Caco-2 (cell line): ENCODE measurements around the gene PTPN14. TPM values are rescaled to one million over a fixed set of nuclear protein-coding genes. Genes with fewer than 3 reads are reported as not detected.

Experiments used
- BruUV-seq: library from RNA; stranded (reverse); fragments of 400-500 nt; replicated peaks from 2 replicates; lab custom pipeline; 2021; lab: Mats Ljungman, UMichigan
- CTCF ChIA-PET: fragments of 300-600 bp; sonication (Branson Sonifier 250); formaldehyde crosslinking; loops from one replicate; lab custom pipeline; 2022; ENCODE audit warnings: antibody characterized with exemption; lab: Charles Lee
- POLR2A ChIA-PET: fragments of 300-600 bp; sonication (Branson Sonifier 250); formaldehyde crosslinking; loops from one replicate; lab custom pipeline; 2022; ENCODE audit warnings: antibody characterized with exemption; lab: Charles Lee
- DNase-seq, 2 experiments: peaks; one replicate each; pipeline versions ENCODE4 v3.0.0 to v3.0.0-alpha.2; 2020 to 2022
- H3K27me3 ChIP-seq: replicated peaks from 2 replicates; pipeline ENCODE4 v1.6.0; 2011; ENCODE audit warnings: low read length; ENCODE audit not compliant: control insufficient read depth, insufficient read depth
- H3K36me3 ChIP-seq: 2 replicates; pipeline ENCODE4 v1.5.1; 2011; ENCODE audit warnings: low read length; ENCODE audit not compliant: control insufficient read depth, insufficient read depth
- H3K4me1 ChIP-seq: fragments of 250-450 bp; sonication (Bioruptor Pico); 2 replicates; pipeline ENCODE4 v1.5.1; 2020; ENCODE audit warnings: mild to moderate bottlenecking
- H3K4me3 ChIP-seq: 2 replicates; pipeline ENCODE4 v1.5.1; 2011; ENCODE audit warnings: low read depth, mild to moderate bottlenecking, control low read depth, low read length
- H3K9me3 ChIP-seq: fragments of 250-450 bp; sonication (Bioruptor Pico); 2 replicates; pipeline ENCODE4 v1.5.1; 2020; ENCODE audit warnings: mild to moderate bottlenecking, moderate library complexity
- H3K27ac Mint-ChIP-seq: one replicate; pipeline ENCODE4 v1.8.0; 2022; ENCODE audit warnings: mixed read lengths; ENCODE audit not compliant: unreplicated experiment
- H3K27me3 Mint-ChIP-seq: one replicate; pipeline ENCODE4 v1.8.0; 2022; ENCODE audit warnings: mixed read lengths; ENCODE audit not compliant: insufficient read depth, unreplicated experiment
- H3K36me3 Mint-ChIP-seq: one replicate; pipeline ENCODE4 v1.8.0; 2022; ENCODE audit warnings: mild to moderate bottlenecking, mixed read lengths; ENCODE audit not compliant: insufficient read depth, unreplicated experiment
- H3K4me1 Mint-ChIP-seq: one replicate; pipeline ENCODE4 v1.8.0; 2022; ENCODE audit warnings: low read depth, mixed read lengths; ENCODE audit not compliant: unreplicated experiment
- H3K4me3 Mint-ChIP-seq: one replicate; pipeline ENCODE4 v1.8.0; 2022; ENCODE audit warnings: mild to moderate bottlenecking, moderate library complexity, mixed read lengths; ENCODE audit not compliant: unreplicated experiment
- H3K9me3 Mint-ChIP-seq: one replicate; pipeline ENCODE4 v1.8.0; 2022; ENCODE audit warnings: mixed read lengths; ENCODE audit not compliant: unreplicated experiment
- CTCF ChIP-seq, 2 experiments: fragments of 200-600 bp in 1 of 2; IDR thresholded peaks; 1 replicate in 1 of 2; 2 replicates in 1 of 2; pipeline versions ENCODE4 v1.5.1 to v1.8.0; 2011 to 2022; ENCODE audit warnings: antibody characterized with exemption in 1 of 2, control low read depth in 1 of 2, inconsistent platforms in 1 of 2, low read depth in 1 of 2, low read length in 1 of 2, mild to moderate bottlenecking in 1 of 2, moderate library complexity in 1 of 2; ENCODE audit not compliant: insufficient read depth in 1 of 2, severe bottlenecking in 1 of 2, unreplicated experiment in 1 of 2
- intact Hi-C: fragments of 100-400 bp; cut with micrococcal nuclease; formaldehyde crosslinking; loops from one replicate; pipeline ENCODE4 v1.10.0; 2022; ENCODE audit not compliant: unreplicated experiment
- total RNA-seq: library from RNA; stranded (reverse); gene quantifications from 2 replicates; pipeline ENCODE4 v1.2.3, GENCODE V29; 2022

PTPN14 gene
- total RNA-seq, 1 experiment from 2014 or later = 103 TPM

- no peak overlapping the region for H3K4me3 ChIP-seq
- Mint-ChIP-seq H3K4me1 (peaks cover 33% of the 10 kb centered on the region), H3K4me3 (no peak overlapping the region), H3K27ac (peak overlapping the region; percentile 48), H3K36me3 (peaks cover 95% of the 10 kb centered on the region), H3K27me3 (no peaks in the 10 kb centered on the region), H3K9me3 (peaks cover 30% of the 10 kb centered on the region)
- CTCF ChIA-PET = interaction anchor here (1.4 kb wide), 1 partner anchor 10 kb away, joined by 9 read pairs; no protein-coding TSS in a partner anchor
- 0 out of 2 replicates have a peak, but pooled peaks cover 4% of the 10 kb centered on the region for H3K4me1 ChIP-seq
- intact Hi-C loops = no loop called here
- no TSS peak for BruUV-seq
- TF ChIP-seq CTCF (IDR thresholded peaks at IDR 0.05; ENCODE audit: insufficient read depth in 1 of 2, low read depth in 1 of 2, low read length in 1 of 2, severe bottlenecking in 1 of 2, unreplicated experiment in 1 of 2) = no peak
- no peaks in the 10 kb centered on the region for H3K27me3 ChIP-seq
- no peaks in the 10 kb centered on the region for H3K9me3 ChIP-seq
- no peak for DNase-seq
- H3K36me3 ChIP-seq = no peaks in the 10 kb centered on the region; the same call in 1 of the 2 replicates
- POLR2A ChIA-PET = no interaction called here
Observed at GRCh38 chr1:214341932-214342331, 209.5 kb downstream of the PTPN14 start.

GRCh38 chr1:214341459-214341858, 209.9 kb downstream of the PTPN14 start:
- BruUV-seq = no TSS peak

GRCh38 chr1:214338212-214338611, 213.2 kb downstream of the PTPN14 start:
- Mint-ChIP-seq H3K9me3 (peaks cover 8% of the 10 kb centered on the region), H3K27me3 (no peaks in the 10 kb centered on the region), H3K36me3 (peaks cover 98% of the 10 kb centered on the region), H3K4me1 (peaks cover 23% of the 10 kb centered on the region), H3K4me3 (no peak overlapping the region), H3K27ac (peak overlapping the region; percentile 8)
- peaks cover 4% of the 10 kb centered on the region for H3K36me3 ChIP-seq
- ChIA-PET POLR2A (no interaction called here), CTCF (interaction anchor here (1.6 kb wide), 1 partner anchor 21 kb away, joined by 3 read pairs; no protein-coding TSS in a partner anchor)
- peaks cover 5% of the 10 kb centered on the region; the same call in 1 of the 2 replicates for H3K4me1 ChIP-seq
- no TSS peak for BruUV-seq
- TF ChIP-seq CTCF (IDR thresholded peaks at IDR 0.05; ENCODE audit: insufficient read depth in 1 of 2, low read depth in 1 of 2, low read length in 1 of 2, severe bottlenecking in 1 of 2, unreplicated experiment in 1 of 2) = no peak
- H3K27me3 ChIP-seq = no peaks in the 10 kb centered on the region
- no peak for DNase-seq
- intact Hi-C loops = no loop called here
- no peak overlapping the region for H3K4me3 ChIP-seq
- no peaks in the 10 kb centered on the region for H3K9me3 ChIP-seq

More at GRCh38 chr1:214341459-214341858, 209.9 kb downstream of the PTPN14 start:
- Histone ChIP-seq H3K4me1 (0 out of 2 replicates have a peak, but pooled peaks cover 4% of the 10 kb centered on the region), H3K36me3 (no peaks in the 10 kb centered on the region; the same call in 1 of the 2 replicates), H3K9me3 (no peaks in the 10 kb centered on the region), H3K27me3 (no peaks in the 10 kb centered on the region), H3K4me3 (no peak overlapping the region)
- ChIA-PET POLR2A (no interaction called here), CTCF (interaction anchor here (1.4 kb wide), 1 partner anchor 10 kb away, joined by 9 read pairs; no protein-coding TSS in a partner anchor)
- intact Hi-C loops = no loop called here
- Mint-ChIP-seq H3K4me1 (peaks cover 33% of the 10 kb centered on the region), H3K9me3 (peaks cover 30% of the 10 kb centered on the region), H3K4me3 (peak overlapping the region; percentile 30), H3K27ac (peak overlapping the region; percentile 79), H3K27me3 (no peaks in the 10 kb centered on the region), H3K36me3 (peaks cover 95% of the 10 kb centered on the region)
- no peak for DNase-seq
- no peak for TF ChIP-seq CTCF (IDR thresholded peaks at IDR 0.05; ENCODE audit: insufficient read depth in 1 of 2, low read depth in 1 of 2, low read length in 1 of 2, severe bottlenecking in 1 of 2, unreplicated experiment in 1 of 2)
